Epithelial cell of proximal tubule (primary cell): Measurements from ENCODE around the gene ITGB4. TPM values are rescaled to one million over a fixed set of nuclear protein-coding genes. Genes with fewer than 3 reads are reported as not detected.
"Not testable (repeated sequence)": the region's sequence is repeated elsewhere in the genome, so short reads cannot be mapped to it uniquely, and the experiment has no call there.

Experiments used
- DNase-seq: peaks from one replicate; pipeline ENCODE4 v3.0.0-alpha.2; 2011; ENCODE audit warnings: low read depth
- H3K4me3 ChIP-seq: 2 replicates; pipeline ENCODE4 v1.5.1; 2011; ENCODE audit warnings: low read depth, mild to moderate bottlenecking, low read length
- total RNA-seq: library from RNA; depleted of rRNA; stranded (reverse); fragments of >200 nt; gene quantifications from 2 replicates; pipeline ENCODE4 v1.2.3, GENCODE V29; 2015
- TF ChIP-seq, protein P1 (sequence below): conservative IDR thresholded peaks from 2 replicates; pipeline ENCODE4 v1.5.1; 2012; ENCODE audit warnings: low read depth, mild to moderate bottlenecking, low read length

Gene ITGB4
- total RNA-seq, 1 donor from 2014 or later = 33.3 TPM

DNA sequence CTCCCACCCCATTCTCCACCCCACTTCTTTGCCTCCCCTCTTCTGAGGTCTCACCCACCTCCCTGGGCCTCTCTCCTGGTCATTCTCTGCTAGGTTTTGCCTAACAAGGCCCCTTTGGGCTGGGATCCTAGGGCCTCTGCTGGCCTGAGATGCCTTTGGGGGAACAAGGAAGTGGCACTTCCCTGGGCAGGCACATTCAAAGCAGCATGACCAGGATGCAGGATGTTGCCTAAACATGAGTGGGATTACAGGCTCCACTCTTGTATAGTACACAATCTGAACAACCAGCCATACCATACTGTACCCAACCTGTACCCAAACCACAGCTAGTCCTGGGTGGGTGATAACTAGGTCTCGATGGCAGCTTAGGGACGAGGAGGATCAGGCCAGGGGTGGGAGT, 34.7 kb downstream of the ITGB4 start:
- TF ChIP-seq, protein P1, sequence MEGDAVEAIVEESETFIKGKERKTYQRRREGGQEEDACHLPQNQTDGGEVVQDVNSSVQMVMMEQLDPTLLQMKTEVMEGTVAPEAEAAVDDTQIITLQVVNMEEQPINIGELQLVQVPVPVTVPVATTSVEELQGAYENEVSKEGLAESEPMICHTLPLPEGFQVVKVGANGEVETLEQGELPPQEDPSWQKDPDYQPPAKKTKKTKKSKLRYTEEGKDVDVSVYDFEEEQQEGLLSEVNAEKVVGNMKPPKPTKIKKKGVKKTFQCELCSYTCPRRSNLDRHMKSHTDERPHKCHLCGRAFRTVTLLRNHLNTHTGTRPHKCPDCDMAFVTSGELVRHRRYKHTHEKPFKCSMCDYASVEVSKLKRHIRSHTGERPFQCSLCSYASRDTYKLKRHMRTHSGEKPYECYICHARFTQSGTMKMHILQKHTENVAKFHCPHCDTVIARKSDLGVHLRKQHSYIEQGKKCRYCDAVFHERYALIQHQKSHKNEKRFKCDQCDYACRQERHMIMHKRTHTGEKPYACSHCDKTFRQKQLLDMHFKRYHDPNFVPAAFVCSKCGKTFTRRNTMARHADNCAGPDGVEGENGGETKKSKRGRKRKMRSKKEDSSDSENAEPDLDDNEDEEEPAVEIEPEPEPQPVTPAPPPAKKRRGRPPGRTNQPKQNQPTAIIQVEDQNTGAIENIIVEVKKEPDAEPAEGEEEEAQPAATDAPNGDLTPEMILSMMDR = no peak
- H3K4me3 ChIP-seq = no peak overlapping the region
- no peak for DNase-seq

DNA sequence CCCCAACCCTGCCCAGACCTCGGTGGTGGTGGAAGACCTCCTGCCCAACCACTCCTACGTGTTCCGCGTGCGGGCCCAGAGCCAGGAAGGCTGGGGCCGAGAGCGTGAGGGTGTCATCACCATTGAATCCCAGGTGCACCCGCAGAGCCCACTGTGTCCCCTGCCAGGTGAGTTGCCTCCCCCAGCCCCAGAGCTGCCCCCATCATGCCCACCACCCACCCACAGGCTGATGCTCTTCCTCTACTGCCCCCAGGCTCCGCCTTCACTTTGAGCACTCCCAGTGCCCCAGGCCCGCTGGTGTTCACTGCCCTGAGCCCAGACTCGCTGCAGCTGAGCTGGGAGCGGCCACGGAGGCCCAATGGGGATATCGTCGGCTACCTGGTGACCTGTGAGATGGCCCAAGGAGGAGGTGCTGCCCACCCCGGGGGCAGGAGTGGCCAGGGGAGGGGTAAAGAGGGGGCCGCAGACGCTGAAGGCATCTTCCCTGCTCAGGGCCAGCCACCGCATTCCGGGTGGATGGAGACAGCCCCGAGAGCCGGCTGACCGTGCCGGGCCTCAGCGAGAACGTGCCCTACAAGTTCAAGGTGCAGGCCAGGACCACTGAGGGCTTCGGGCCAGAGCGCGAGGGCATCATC, 35.3 kb downstream of the ITGB4 start:
- no peak for DNase-seq
- H3K4me3 ChIP-seq = no peak overlapping the region
- TF ChIP-seq, protein P1 = no peak

DNA sequence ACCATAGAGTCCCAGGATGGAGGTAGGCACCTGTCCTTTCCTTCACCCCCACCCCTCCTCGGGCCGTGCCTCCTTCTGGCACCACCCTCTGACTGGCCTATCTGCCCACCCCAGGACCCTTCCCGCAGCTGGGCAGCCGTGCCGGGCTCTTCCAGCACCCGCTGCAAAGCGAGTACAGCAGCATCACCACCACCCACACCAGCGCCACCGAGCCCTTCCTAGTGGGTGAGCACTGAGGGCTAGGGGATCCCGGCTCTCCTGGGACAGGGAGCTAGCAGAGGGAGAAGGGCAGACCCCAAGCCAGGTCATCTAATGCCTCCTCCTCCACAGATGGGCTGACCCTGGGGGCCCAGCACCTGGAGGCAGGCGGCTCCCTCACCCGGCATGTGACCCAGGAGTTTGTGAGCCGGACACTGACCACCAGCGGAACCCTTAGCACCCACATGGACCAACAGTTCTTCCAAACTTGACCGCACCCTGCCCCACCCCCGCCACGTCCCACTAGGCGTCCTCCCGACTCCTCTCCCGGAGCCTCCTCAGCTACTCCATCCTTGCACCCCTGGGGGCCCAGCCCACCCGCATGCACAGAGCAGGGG, 35.9 kb downstream of the ITGB4 start:
- DNase-seq = no peak
- TF ChIP-seq, protein P1 = no peak
- no peak overlapping the region for H3K4me3 ChIP-seq

DNA sequence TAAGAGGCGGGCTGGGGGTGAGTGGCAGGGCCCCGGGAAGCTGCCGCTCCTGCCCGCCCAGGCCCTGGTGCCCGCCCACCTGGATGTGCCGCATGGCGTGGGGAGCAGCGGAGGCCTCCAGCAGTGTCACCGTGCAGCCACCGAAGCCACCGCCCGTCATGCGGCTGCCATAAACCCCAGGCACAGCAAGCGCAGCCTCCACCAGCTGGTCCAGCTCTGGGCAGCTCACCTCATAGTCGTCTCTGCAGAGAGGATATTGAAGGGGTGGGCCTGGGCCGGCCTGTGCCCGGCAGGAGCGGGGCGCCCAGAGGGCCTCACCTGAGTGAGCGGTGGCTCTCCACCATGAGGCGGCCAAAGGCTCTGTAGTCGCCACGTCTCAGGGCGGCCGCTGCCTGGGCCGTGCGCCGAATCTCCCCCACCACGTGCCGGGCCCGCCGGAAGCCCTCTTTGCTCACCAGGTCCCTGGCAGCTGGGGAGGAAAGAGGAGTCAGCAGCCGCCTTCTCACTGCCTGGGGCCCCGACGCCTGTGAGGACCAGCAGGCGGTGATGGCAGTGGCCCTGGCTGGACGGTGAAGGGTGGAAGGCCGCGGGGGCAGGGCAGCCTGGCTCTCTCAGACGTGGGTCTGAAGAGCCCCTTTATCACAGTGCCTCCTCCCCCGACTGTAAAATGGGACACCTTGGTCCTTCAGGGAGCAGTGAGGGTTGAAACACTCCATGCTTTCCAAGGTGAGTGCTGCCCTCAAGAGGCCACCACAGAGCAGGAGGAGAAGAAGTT, 37.1 kb downstream of the ITGB4 start:
- no peak overlapping the region for H3K4me3 ChIP-seq
- DNase-seq = no peak
- TF ChIP-seq, protein P1 = peak; percentile 58

DNA sequence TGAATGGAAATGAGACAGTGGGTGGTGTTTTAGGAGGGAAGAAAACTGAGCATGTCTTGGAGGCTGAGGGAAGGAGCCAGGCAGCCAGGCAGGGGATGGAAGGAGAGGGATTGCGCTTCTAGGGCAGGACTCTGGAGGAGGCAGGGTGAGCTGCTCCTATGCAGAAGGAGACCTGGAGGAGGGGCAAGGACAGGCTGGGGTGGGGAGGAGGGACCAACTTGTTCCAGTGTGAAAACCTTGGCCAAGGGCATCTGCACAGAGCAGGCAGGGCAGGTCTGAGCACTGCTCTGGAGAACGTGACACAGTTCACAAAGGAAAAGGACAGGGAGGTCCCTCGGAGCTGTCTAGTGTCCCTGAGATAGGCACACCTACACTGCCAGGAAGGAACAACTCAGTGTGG, 38.2 kb downstream of the ITGB4 start:
- DNase-seq = no peak
- TF ChIP-seq, protein P1 = no peak
- H3K4me3 ChIP-seq = no peak overlapping the region

DNA sequence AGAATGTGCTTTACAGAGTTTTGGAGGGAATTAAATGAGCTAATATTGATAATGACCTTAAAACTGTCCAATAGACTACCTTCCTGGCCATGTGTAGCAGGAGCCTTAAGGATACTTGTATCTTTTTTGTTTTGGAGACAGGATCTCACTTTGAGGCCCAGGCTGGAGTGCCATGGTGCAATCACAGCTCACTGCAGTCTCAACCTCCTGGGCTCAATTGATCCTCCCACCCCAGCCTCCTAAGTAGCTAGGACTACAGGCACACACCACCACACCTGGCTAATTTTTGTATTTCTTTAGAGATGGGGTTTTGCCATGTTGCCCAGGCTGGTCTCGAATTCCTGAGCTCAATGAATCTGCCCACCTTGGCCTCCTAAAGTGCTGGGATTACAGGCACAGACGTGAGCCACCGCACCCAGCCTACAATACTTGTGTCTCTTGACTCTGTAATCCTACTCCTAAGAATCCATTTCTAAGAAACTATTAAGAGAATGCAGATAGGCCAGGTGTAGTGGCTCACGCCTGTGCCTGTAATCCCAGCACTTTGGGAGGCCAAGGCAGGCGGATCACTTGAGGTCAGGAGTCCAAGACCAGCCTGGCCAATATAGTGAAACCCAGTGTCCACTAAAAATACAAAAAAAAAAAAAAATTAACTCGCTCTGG, 38.9 kb downstream of the ITGB4 start:
- not testable (repeated sequence) for H3K4me3 ChIP-seq, DNase-seq
